DOHH2 (cell line): ENCODE data around the gene TFAP2D.

Source experiments
- H3F3A ChIP-seq: fragments of 200-600 bp; sonication (generic), shearing (Covaris generic); 2 replicates; pipeline ENCODE4 v1.6.0; 2016; ENCODE audit warnings: antibody characterized with exemption, mild to moderate bottlenecking; ENCODE audit not compliant: control insufficient read depth, insufficient read depth
- H3K27ac ChIP-seq: fragments of 200-600 bp; sonication (generic); 2 replicates; pipeline ENCODE4 v1.5.1; 2014; ENCODE audit warnings: low read depth, mild to moderate bottlenecking, low read length, moderate library complexity
- H3K27me3 ChIP-seq: fragments of 200-600 bp; sonication (generic); 2 replicates; pipeline ENCODE4 v1.6.1; 2014; ENCODE audit warnings: mild to moderate bottlenecking, low read length, mixed read lengths; ENCODE audit not compliant: control insufficient read depth
- H3K36me3 ChIP-seq: fragments of 200-600 bp; sonication (generic); 2 replicates; pipeline ENCODE4 v1.6.1; 2014; ENCODE audit warnings: mild to moderate bottlenecking, low read length, moderate library complexity, mixed read lengths; ENCODE audit not compliant: control insufficient read depth
- H3K4me1 ChIP-seq: fragments of 200-600 bp; sonication (generic); 2 replicates; pipeline ENCODE4 v1.6.1; 2014; ENCODE audit warnings: mild to moderate bottlenecking, low read length, mixed read lengths; ENCODE audit not compliant: control insufficient read depth
- H3K4me2 ChIP-seq: fragments of 200-600 bp; sonication (generic); 2 replicates; pipeline ENCODE4 v1.6.0; 2014; ENCODE audit warnings: mild to moderate bottlenecking, low read length, moderate library complexity
- H3K4me3 ChIP-seq: fragments of 200-600 bp; sonication (generic); 2 replicates; pipeline ENCODE4 v1.5.1; 2014; ENCODE audit warnings: mild to moderate bottlenecking, low read length, mixed read lengths
- H3K79me2 ChIP-seq: fragments of 200-600 bp; sonication (generic); 2 replicates; pipeline ENCODE4 v1.6.1; 2014; ENCODE audit warnings: mild to moderate bottlenecking, low read length, mixed read lengths; ENCODE audit not compliant: control insufficient read depth
- H3K9me2 ChIP-seq: fragments of 200-600 bp; sonication (generic); replicated peaks from 2 replicates; pipeline ENCODE4 v1.6.1; 2014; ENCODE audit warnings: mild to moderate bottlenecking, low read length, mixed read lengths; ENCODE audit not compliant: control insufficient read depth
- H3K9me3 ChIP-seq: fragments of 200-600 bp; sonication (generic); 2 replicates; pipeline ENCODE4 v1.6.1; 2014; ENCODE audit warnings: antibody characterized with exemption, low read length, mixed read lengths; ENCODE audit not compliant: control insufficient read depth, insufficient read depth
- H4K20me1 ChIP-seq: fragments of 200-600 bp; sonication (generic); 2 replicates; pipeline ENCODE4 v1.6.0; 2014; ENCODE audit warnings: low read depth, mild to moderate bottlenecking, antibody characterized with exemption, low read length, moderate library complexity; ENCODE audit not compliant: control insufficient read depth, insufficient read depth
- EZH2phosphoT487 ChIP-seq: fragments of 200-600 bp; sonication (generic); IDR thresholded peaks from 2 replicates; pipeline ENCODE4 v1.6.1; 2017; ENCODE audit warnings: borderline replicate concordance, mild to moderate bottlenecking, antibody characterized with exemption, low read length, moderate library complexity, mixed read lengths
- TF ChIP-seq, protein P1 (sequence below): fragments of 200-600 bp; sonication (generic); IDR thresholded peaks from one replicate; pipeline ENCODE4 v1.5.1; 2014; ENCODE audit warnings: antibody characterized with exemption, mild to moderate bottlenecking, low read depth, low read length; ENCODE audit not compliant: poor library complexity, severe bottlenecking

Gene TFAP2D

DNA sequence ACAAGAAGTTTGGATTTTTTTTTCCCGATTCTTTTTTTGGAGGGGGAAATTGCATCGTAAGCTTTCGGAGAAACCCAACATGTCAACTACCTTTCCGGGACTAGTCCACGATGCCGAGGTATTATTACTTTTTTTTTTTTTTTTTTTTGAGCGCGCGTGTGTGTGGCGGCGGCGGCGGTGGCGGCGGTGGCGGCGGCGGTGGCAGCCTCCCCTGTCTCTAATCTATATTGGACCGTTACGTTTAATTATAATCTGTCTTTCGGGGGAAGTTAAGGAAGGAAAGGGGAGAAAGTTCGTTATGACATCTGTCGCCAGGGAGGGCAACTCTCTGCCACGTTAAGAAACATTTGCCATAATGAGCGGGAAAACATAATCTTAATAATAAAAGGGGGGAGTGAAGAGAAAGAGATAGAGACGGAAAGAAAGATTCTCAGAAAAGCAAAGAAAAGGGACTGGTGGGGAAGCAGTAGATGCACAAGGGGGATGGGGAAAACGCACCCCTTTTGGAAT lies 706 bp downstream of the TFAP2D start:
- Histone ChIP-seq H3F3A (no peaks in the 10 kb centered on the region), H3K4me2 (no peak overlapping the region), H3K36me3 (no peaks in the 10 kb centered on the region), H3K4me1 (no peaks in the 10 kb centered on the region), H3K79me2 (no peaks in the 10 kb centered on the region), H3K27ac (no peak overlapping the region), H3K9me2 (no peaks in the 10 kb centered on the region), H3K4me3 (no peak overlapping the region), H4K20me1 (no peaks in the 10 kb centered on the region), H3K9me3 (no peaks in the 10 kb centered on the region), H3K27me3 (no peaks in the 10 kb centered on the region)
- no peak for TF ChIP-seq EZH2phosphoT487
- TF ChIP-seq, protein P1, sequence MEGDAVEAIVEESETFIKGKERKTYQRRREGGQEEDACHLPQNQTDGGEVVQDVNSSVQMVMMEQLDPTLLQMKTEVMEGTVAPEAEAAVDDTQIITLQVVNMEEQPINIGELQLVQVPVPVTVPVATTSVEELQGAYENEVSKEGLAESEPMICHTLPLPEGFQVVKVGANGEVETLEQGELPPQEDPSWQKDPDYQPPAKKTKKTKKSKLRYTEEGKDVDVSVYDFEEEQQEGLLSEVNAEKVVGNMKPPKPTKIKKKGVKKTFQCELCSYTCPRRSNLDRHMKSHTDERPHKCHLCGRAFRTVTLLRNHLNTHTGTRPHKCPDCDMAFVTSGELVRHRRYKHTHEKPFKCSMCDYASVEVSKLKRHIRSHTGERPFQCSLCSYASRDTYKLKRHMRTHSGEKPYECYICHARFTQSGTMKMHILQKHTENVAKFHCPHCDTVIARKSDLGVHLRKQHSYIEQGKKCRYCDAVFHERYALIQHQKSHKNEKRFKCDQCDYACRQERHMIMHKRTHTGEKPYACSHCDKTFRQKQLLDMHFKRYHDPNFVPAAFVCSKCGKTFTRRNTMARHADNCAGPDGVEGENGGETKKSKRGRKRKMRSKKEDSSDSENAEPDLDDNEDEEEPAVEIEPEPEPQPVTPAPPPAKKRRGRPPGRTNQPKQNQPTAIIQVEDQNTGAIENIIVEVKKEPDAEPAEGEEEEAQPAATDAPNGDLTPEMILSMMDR = no peak

DNA sequence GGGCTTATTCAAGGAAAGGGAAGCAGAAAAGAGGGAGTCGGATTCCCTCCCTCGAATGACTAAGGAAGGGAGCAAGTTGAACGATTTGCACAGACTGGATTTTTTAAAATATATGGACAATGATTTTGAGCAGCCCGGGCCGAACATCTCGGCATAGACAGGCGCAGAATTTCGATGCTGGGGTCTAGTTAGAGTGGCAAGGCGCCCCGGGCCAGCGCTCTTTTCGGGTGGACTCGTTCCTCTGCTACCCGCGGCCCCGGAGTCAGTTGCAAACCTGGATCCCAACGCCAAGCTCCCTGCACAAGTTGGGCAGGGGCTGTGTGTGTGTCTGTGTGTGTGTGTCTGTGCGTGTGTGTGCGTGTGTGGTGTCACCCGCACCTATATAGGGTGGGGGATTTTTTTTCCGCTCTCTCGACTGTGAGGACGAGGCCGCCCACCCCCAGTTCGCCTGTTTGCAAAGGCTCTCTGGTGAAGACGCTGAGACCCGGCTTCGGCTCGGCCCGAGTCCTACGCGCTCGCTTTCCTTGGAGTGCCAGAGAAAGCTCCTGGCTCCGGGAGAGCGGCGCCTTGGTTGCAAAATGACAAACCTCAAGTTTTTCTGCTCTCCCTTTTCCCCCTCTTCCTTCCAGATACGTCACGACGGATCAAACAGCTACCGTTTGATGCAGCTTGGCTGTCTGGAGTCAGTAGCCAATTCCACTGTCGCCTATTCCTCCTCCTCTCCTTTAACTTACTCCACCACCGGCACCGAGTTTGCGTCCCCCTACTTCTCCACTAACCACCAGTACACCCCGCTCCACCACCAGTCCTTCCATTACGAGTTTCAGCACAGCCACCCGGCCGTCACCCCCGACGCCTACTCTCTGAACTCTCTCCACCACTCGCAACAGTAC lies 1.4 kb downstream of the TFAP2D start:
- no peak overlapping the region for H3K4me3 ChIP-seq
- H3K27me3 ChIP-seq = no peaks in the 10 kb centered on the region
- H3K4me1 ChIP-seq = no peaks in the 10 kb centered on the region

DNA sequence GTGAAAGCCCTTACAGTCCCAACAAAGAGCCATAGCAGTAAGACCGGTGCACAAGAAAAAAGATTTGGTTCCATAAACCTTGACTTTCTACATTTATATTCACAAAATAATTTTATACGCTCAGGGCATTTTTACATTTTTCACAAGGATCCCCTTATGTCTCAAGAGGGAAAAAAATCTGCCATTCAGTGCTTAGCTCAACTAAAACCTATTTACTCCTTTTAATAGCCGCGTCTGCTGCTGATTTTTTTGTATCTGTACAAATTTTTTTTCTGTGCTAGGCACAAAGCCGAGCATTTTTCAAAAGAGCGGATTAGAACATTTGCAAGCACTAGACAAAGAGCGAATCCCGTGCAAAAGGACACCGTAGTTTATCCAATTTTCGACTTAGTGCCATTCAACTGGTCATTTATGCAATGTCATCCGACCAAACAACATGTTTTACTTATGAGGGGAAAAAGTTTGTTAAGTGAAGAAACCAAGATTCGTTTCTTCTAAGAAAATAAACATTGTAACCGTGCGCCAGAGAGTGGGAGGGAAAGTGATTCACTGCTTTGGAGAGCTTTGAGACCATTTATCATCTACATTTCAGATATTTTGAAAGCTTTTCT lies 3.7 kb downstream of the TFAP2D start:
- H3K4me2 ChIP-seq = no peak overlapping the region
- TF ChIP-seq EZH2phosphoT487 = no peak
- TF ChIP-seq, protein P1 = no peak
- H4K20me1 ChIP-seq = no peaks in the 10 kb centered on the region
- H3K36me3 ChIP-seq = no peaks in the 10 kb centered on the region
- H3K79me2 ChIP-seq = no peaks in the 10 kb centered on the region
- H3K27me3 ChIP-seq = no peaks in the 10 kb centered on the region
- H3K4me1 ChIP-seq = no peaks in the 10 kb centered on the region
- no peaks in the 10 kb centered on the region for H3K9me3 ChIP-seq
- no peak overlapping the region for H3K4me3 ChIP-seq
- H3F3A ChIP-seq = no peaks in the 10 kb centered on the region
- no peaks in the 10 kb centered on the region for H3K9me2 ChIP-seq
- H3K27ac ChIP-seq = no peak overlapping the region

More for the DNA sequence above, 1.4 kb downstream of the TFAP2D start:
- no peaks in the 10 kb centered on the region for H3K36me3 ChIP-seq
- H3K9me3 ChIP-seq = no peaks in the 10 kb centered on the region
- H3K9me2 ChIP-seq = no peaks in the 10 kb centered on the region
- no peaks in the 10 kb centered on the region for H3F3A ChIP-seq
- H3K4me2 ChIP-seq = no peak overlapping the region
- no peaks in the 10 kb centered on the region for H4K20me1 ChIP-seq
- no peak for TF ChIP-seq EZH2phosphoT487
- TF ChIP-seq, protein P1 = no peak
- H3K27ac ChIP-seq = no peak overlapping the region
- H3K79me2 ChIP-seq = no peaks in the 10 kb centered on the region
